ENCODE data around the gene MBTPS1. TPM values are rescaled to one million over a fixed set of nuclear protein-coding genes. Genes with fewer than 3 reads are reported as not detected.

Gene MBTPS1
- total RNA-seq, 1 donor from 2014 or later, result 136 TPM

GRCh38 chr16:84137287-84137686, 20.5 kb upstream of the MBTPS1 start:
- Mint-ChIP-seq H3K27me3 (ENCODE audit: unreplicated experiment) (no peaks in the 10 kb centered on the region), H3K4me1 (ENCODE audit: unreplicated experiment) (peaks cover 33% of the 10 kb centered on the region)

GRCh38 chr16:84136331-84137125, 19.8 kb upstream of the MBTPS1 start:
- no peaks in the 10 kb centered on the region for H3K9me3 Mint-ChIP-seq (ENCODE audit: unreplicated experiment)
- no peak overlapping the region for H3K4me3 Mint-ChIP-seq (ENCODE audit: unreplicated experiment)
- peaks cover 31% of the 10 kb centered on the region for H3K4me1 Mint-ChIP-seq (ENCODE audit: unreplicated experiment)
- no peak for TF ChIP-seq CTCF (IDR thresholded peaks at IDR 0.05)
- no peak overlapping the region for H3K27ac Mint-ChIP-seq (ENCODE audit: unreplicated experiment)
- no peaks in the 10 kb centered on the region for H3K27me3 Mint-ChIP-seq (ENCODE audit: unreplicated experiment)
- H3K36me3 Mint-ChIP-seq (ENCODE audit: unreplicated experiment), result no peaks in the 10 kb centered on the region
- no peak for DNase-seq (ENCODE audit: extremely low spot score, unreplicated experiment)

More at GRCh38 chr16:84137287-84137686, 20.5 kb upstream of the MBTPS1 start:
- no peaks in the 10 kb centered on the region for H3K9me3 Mint-ChIP-seq (ENCODE audit: unreplicated experiment)
- H3K27ac Mint-ChIP-seq (ENCODE audit: unreplicated experiment), result no peak overlapping the region
- H3K4me3 Mint-ChIP-seq (ENCODE audit: unreplicated experiment), result no peak overlapping the region
- DNase-seq (ENCODE audit: extremely low spot score, unreplicated experiment), result no peak
- H3K36me3 Mint-ChIP-seq (ENCODE audit: unreplicated experiment), result no peaks in the 10 kb centered on the region
- TF ChIP-seq CTCF (IDR thresholded peaks at IDR 0.05), result no peak

GRCh38 chr16:84132527-84133285, 16.0 kb upstream of the MBTPS1 start:
- DNase-seq (ENCODE audit: extremely low spot score, unreplicated experiment), result no peak
- H3K4me1 Mint-ChIP-seq (ENCODE audit: unreplicated experiment), result peaks cover 20% of the 10 kb centered on the region
- H3K9me3 Mint-ChIP-seq (ENCODE audit: unreplicated experiment), result no peaks in the 10 kb centered on the region
- H3K27ac Mint-ChIP-seq (ENCODE audit: unreplicated experiment), result no peak overlapping the region
- H3K27me3 Mint-ChIP-seq (ENCODE audit: unreplicated experiment), result no peaks in the 10 kb centered on the region
- H3K36me3 Mint-ChIP-seq (ENCODE audit: unreplicated experiment), result peaks cover 12% of the 10 kb centered on the region
- H3K4me3 Mint-ChIP-seq (ENCODE audit: unreplicated experiment), result no peak overlapping the region
- TF ChIP-seq CTCF (IDR thresholded peaks at IDR 0.05), result no peak

GRCh38 chr16:84131117-84131516, 14.4 kb upstream of the MBTPS1 start:
- Mint-ChIP-seq H3K36me3 (ENCODE audit: unreplicated experiment) (peaks cover 13% of the 10 kb centered on the region), H3K4me3 (ENCODE audit: unreplicated experiment) (no peak overlapping the region), H3K27ac (ENCODE audit: unreplicated experiment) (no peak overlapping the region), H3K9me3 (ENCODE audit: unreplicated experiment) (no peaks in the 10 kb centered on the region), H3K4me1 (ENCODE audit: unreplicated experiment) (peaks cover 14% of the 10 kb centered on the region), H3K27me3 (ENCODE audit: unreplicated experiment) (no peaks in the 10 kb centered on the region)
- no peak for DNase-seq (ENCODE audit: extremely low spot score, unreplicated experiment)
- no peak for TF ChIP-seq CTCF (IDR thresholded peaks at IDR 0.05)
